ENCODE measurements around the gene DGKZ. TPM values are rescaled to one million over a fixed set of nuclear protein-coding genes. Genes with fewer than 3 reads are reported as not detected.

Gene DGKZ
- total RNA-seq, 1 donor from 2014 or later = 12.5 TPM

DNA sequence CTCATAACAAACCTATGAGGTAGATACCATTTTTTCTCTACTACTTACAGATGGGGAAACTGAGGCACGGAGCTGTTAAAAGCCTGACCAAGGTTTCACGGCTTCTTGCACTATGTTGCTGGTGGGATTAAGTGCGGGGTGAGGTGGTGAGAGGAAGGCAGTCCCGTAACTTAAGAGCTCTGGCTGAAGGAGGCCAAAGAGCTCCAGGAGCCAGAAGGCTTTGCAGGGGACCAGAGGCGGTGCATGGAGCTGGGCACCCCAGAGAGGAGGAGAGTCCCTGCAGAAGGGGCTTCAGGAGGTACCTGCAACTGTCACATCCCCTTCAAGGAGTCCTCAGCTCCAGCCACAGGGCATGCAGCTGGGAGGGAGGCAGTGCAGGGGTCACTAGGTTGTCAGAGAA, 40.2 kb downstream of the DGKZ start:
- Histone ChIP-seq H2AFZ (replicated peaks) (no peak overlapping the region), H4K20me1 (ENCODE audit: low read depth) (peaks cover 62% of the 10 kb centered on the region), H3K9me3 (ENCODE audit: low read depth) (no peaks in the 10 kb centered on the region), H3K9ac (no peak overlapping the region), H3K4me2 (no peak overlapping the region), H3K36me3 (no peaks in the 10 kb centered on the region), H3K27me3 (peaks cover 58% of the 10 kb centered on the region), H3K27ac (no peak overlapping the region), H3K4me1 (peaks cover 35% of the 10 kb centered on the region), H3F3A (ENCODE audit: low read depth) (peaks cover 26% of the 10 kb centered on the region), H3K79me2 (ENCODE audit: low read depth) (peaks cover 8% of the 10 kb centered on the region), H3K4me3 (no peak overlapping the region)
- TF ChIP-seq CTCF (IDR thresholded peaks at IDR 0.05) = no peak
- TF ChIP-seq EZH2phosphoT487 (IDR thresholded peaks at IDR 0.05) = no peak
- no peak for TF ChIP-seq EZH2 (IDR thresholded peaks at IDR 0.05)
- Mint-ChIP-seq H3K4me3 (peak overlapping the region; percentile 67), H3K36me3 (peaks cover 7% of the 10 kb centered on the region), H3K27ac (no peak overlapping the region), H3K4me1 (peaks cover 42% of the 10 kb centered on the region), H3K27me3 (ENCODE audit: insufficient read depth, low read depth) (peaks cover 43% of the 10 kb centered on the region), H3K9me3 (peaks cover 2% of the 10 kb centered on the region)
- DNase-seq (ENCODE audit: low spot score) = no peak

- no peak overlapping the region for H3K4me3 ChIP-seq
- peaks cover 64% of the 10 kb centered on the region for H3K27me3 ChIP-seq
- Mint-ChIP-seq H3K4me1 (peaks cover 43% of the 10 kb centered on the region), H3K27me3 (ENCODE audit: insufficient read depth, low read depth) (peaks cover 49% of the 10 kb centered on the region), H3K27ac (no peak overlapping the region), H3K4me3 (peak overlapping the region; percentile 58), H3K36me3 (peaks cover 7% of the 10 kb centered on the region), H3K9me3 (peaks cover 2% of the 10 kb centered on the region)
- peaks cover 29% of the 10 kb centered on the region for H3K4me1 ChIP-seq
- H4K20me1 ChIP-seq (ENCODE audit: low read depth) = peaks cover 61% of the 10 kb centered on the region
- no peaks in the 10 kb centered on the region for H3K9me3 ChIP-seq (ENCODE audit: low read depth)
- H3F3A ChIP-seq (ENCODE audit: low read depth) = peaks cover 23% of the 10 kb centered on the region
- H3K4me2 ChIP-seq = peak overlapping the region; percentile 89
- no peak overlapping the region for H3K9ac ChIP-seq
- no peaks in the 10 kb centered on the region for H3K36me3 ChIP-seq
- H3K27ac ChIP-seq = no peak overlapping the region
- no peak overlapping the region for H2AFZ ChIP-seq (replicated peaks)
- DNase-seq (ENCODE audit: low spot score) = no peak
- H3K79me2 ChIP-seq (ENCODE audit: low read depth) = peaks cover 2% of the 10 kb centered on the region
- TF ChIP-seq EZH2 (IDR thresholded peaks at IDR 0.05) (no peak), CTCF (IDR thresholded peaks at IDR 0.05) (no peak), EZH2phosphoT487 (IDR thresholded peaks at IDR 0.05) (no peak)
Observed at GRCh38 chr11:46387919-46388618, 40.8 kb downstream of the DGKZ start.

DNA sequence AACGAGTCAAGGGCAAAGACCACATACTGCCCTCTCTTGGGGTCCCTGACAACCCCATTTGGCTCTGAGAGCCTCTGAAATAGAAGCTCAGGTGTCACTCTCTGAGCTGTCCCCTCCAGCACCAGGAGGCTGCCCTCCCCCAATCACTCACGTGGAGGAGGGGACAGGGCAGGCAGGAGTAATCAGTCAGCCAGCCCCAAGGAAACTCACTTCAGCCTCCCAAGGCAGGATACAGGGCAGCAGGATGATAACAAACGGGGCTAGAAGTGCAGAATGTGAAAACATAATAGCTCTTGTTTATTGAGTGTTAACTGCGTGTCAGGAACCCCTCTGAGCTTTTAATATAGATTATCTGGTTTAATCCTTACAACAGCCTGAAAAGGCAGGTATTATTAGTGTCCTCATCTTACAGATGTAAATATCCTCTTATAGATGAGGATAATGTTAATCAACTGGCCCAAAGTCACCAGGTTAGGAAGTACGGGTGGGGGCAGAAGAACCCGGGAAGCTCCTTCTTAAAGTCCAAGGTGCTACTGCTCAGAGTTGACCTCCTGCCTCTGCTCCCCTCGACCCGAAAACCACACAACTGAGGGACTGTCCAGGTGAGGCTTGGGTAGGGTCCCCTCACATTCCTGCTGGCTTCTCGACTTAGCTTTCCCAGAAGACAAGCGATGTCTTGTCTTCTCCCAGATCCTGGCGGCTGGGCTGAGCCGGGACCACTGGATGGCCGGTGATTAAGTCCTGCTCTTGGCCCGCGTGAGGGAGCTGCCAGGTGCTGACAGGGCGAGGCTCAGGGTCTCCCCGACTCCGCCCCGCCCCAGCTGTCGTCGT, 41.6 kb downstream of the DGKZ start:
- Histone ChIP-seq H4K20me1 (ENCODE audit: low read depth) (peaks cover 61% of the 10 kb centered on the region), H3K79me2 (ENCODE audit: low read depth) (no peaks in the 10 kb centered on the region), H3K9me3 (ENCODE audit: low read depth) (no peaks in the 10 kb centered on the region), H3K27ac (no peak overlapping the region), H3K27me3 (peaks cover 72% of the 10 kb centered on the region), H3K36me3 (no peaks in the 10 kb centered on the region), H3K4me3 (peak overlapping the region; percentile 53), H3K9ac (no peak overlapping the region), H2AFZ (replicated peaks) (no peak overlapping the region), H3K4me1 (peaks cover 23% of the 10 kb centered on the region), H3K4me2 (peak overlapping the region; percentile 89), H3F3A (ENCODE audit: low read depth) (peaks cover 22% of the 10 kb centered on the region)
- Mint-ChIP-seq H3K36me3 (peaks cover 2% of the 10 kb centered on the region), H3K4me1 (peaks cover 39% of the 10 kb centered on the region), H3K27ac (no peak overlapping the region), H3K9me3 (peaks cover 2% of the 10 kb centered on the region), H3K4me3 (peak overlapping the region; percentile 78), H3K27me3 (ENCODE audit: insufficient read depth, low read depth) (peaks cover 54% of the 10 kb centered on the region)
- peak; percentile 37 for DNase-seq (ENCODE audit: low spot score)
- TF ChIP-seq CTCF (IDR thresholded peaks at IDR 0.05) = no peak
- no peak for TF ChIP-seq EZH2 (IDR thresholded peaks at IDR 0.05)
- no peak for TF ChIP-seq EZH2phosphoT487 (IDR thresholded peaks at IDR 0.05)

All from neural progenitor cell (in vitro differentiated cells).